ENCODE measurements around the gene DBP.
A peak's percentile ranks its signal among the peaks of the same experiment; 100 is the strongest.
"Not testable (repeated sequence)": the region's sequence is repeated elsewhere in the genome, so short reads cannot be mapped to it uniquely, and the experiment has no call there.

The DBP gene

DNA sequence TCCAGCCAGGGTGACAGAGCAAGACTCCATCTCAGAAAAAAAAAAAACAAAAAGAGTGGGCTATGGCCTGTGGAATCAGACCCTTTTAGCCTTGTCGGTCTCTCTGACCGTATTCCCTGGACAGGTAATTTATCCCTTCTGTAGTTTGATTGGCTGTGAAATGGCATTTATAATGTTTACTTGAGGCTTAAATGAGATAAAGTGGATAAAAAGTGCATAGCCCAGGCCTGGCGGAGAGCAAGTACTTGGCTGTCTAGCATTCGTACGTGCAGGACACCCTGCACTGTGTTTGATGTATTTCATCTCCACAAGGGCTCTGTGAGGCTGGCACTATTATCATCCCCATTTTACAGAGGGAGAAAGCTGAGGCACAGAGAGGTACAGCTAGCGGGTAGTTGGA lies 28.6 kb upstream of the DBP start:
- no peak overlapping the region for H3K27ac ChIP-seq
- no peak overlapping the region for H3K4me3 ChIP-seq
- no peak for DNase-seq (ENCODE audit: low spot score)
- TF ChIP-seq, protein P1, sequence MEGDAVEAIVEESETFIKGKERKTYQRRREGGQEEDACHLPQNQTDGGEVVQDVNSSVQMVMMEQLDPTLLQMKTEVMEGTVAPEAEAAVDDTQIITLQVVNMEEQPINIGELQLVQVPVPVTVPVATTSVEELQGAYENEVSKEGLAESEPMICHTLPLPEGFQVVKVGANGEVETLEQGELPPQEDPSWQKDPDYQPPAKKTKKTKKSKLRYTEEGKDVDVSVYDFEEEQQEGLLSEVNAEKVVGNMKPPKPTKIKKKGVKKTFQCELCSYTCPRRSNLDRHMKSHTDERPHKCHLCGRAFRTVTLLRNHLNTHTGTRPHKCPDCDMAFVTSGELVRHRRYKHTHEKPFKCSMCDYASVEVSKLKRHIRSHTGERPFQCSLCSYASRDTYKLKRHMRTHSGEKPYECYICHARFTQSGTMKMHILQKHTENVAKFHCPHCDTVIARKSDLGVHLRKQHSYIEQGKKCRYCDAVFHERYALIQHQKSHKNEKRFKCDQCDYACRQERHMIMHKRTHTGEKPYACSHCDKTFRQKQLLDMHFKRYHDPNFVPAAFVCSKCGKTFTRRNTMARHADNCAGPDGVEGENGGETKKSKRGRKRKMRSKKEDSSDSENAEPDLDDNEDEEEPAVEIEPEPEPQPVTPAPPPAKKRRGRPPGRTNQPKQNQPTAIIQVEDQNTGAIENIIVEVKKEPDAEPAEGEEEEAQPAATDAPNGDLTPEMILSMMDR (IDR thresholded peaks at IDR 0.05) = no peak

DNA sequence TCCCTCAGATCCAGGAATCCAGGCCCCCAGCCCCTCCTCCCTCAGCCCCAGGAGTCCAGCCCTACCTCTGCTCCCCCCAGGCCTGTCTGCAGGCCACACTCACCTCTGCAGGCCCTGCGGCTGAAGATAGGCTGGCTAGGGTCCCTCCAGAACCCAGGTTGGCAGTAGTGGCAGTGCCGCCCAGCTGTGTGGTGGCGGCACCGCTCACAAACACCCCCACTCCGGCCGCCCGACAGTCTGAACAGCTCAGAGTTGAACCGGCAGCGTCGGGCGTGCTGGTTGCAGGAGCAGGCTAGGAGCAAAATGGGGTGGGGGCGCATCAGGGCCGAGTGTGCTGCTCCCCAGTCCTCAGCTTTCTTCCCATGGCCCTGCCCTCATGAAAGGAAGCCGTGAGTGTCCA lies 27.3 kb upstream of the DBP start:
- TF ChIP-seq, protein P1 (IDR thresholded peaks at IDR 0.05) = no peak
- no peak for DNase-seq (ENCODE audit: low spot score)
- H3K4me3 ChIP-seq = no peak overlapping the region
- H3K27ac ChIP-seq = no peak overlapping the region

DNA sequence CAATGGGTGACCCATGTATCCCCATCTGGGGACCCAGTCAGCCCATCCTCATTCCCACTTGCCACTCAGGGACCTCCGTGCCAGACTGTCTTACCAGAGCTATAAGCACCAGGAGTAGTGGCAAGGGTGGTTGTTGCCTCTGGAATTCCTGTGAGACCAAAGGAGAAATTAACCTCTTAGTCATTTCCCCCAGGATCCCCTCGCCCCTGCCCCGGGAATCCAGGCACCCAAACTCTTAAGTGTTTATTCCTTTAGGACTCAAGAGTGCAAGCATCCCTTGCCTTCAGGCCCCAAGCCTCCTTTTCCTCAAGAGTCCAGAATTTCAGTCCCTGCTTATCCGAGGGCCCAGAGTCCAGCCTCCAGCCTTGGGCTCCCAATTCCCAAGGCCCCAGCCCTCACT lies 26.5 kb upstream of the DBP start:
- DNase-seq (ENCODE audit: low spot score) = no peak
- H3K27ac ChIP-seq = no peak overlapping the region
- TF ChIP-seq, protein P1 (IDR thresholded peaks at IDR 0.05) = no peak
- H3K4me3 ChIP-seq = no peak overlapping the region

DNA sequence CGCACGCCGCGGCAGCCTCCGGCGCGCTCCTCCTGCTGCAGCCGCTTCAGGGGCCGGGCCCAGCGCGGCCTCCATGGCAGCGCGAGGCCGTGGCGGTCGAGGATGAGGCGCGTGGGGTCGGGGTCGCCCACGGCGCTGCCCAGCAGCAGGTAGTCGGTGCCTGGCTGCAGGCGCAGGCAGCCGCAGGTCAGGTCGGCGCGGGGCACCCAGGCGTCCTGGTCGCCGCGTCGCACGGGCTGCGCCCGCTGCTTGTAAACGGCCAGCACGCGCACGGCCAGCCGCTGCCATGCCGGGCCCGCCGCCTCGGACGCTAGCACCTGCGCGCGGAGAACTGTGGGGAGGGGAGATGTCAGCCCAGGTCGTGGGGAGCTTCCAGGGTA lies 24.5 kb upstream of the DBP start:
- no peak for DNase-seq (ENCODE audit: low spot score)
- Histone ChIP-seq H3K4me3 (no peak overlapping the region), H3K27ac (no peak overlapping the region)
- TF ChIP-seq, protein P1 (IDR thresholded peaks at IDR 0.05) = no peak

DNA sequence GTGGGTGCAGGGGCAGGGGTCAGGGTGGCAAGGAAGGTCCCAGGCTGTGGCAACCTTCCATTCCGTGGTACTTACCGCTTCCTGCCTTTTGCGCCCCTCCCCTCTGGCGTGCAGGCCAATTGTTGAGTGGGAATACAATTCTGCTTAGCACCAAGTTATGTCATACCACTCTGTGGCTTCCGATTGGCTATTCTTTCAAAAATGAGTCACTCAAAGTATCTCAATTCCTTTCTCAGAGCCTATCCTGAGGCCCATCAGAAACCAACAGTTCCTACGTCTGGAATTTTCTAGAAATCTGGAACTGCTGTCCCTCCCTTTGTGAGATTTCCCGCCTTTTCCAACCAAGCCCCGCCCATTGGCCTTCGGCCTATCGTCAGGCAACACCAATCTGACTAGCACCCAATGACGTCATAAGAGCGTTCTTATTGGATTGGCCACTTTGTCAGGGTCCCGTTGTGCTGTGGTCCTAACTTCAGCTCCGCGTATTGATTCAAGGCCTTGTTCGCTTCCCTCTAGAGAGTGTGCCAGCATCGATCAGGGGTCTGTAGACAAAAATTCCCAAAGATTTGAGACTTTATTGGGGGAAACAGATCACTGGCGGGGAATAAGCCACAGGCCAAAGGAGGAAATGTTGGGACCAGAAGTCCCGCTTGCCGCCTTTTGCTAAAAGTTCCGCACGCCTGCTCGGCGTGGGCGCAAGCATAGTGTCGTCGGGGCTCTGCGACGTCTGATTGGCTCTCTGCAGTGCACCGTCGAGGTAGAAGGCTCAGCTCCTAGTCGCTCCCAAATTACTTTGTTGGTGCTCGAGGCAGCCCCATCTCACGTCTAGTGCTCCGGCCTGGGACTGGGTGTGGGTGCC lies 23.9 kb upstream of the DBP start:
- TF ChIP-seq, protein P1 (IDR thresholded peaks at IDR 0.05) = no peak
- no peak overlapping the region for H3K4me3 ChIP-seq
- H3K27ac ChIP-seq = peak overlapping the region in 1 of 2 donors; percentile 46
- peak; percentile 88 for DNase-seq (ENCODE audit: low spot score)

DNA sequence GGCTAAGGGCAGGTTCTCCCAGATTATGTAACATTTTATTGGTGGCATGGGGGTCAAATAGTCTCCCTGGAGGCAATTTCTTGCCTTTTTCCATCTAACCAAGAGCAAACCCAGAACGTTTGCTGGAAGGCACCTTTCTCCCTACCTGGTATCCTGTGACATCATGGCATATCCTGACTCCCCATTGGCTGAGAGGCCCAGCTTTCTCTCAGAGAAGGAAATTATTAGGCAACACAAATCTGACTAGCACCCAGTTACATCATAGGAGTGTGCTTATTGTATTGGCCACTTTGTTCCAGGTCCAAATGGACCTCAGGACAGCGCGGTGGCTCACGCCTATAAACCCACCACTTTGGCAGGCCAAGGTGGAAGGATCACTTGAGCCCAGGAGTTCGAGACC lies 22.6 kb upstream of the DBP start:
- Histone ChIP-seq H3K4me3 (no peak overlapping the region), H3K27ac (no peak overlapping the region)
- TF ChIP-seq, protein P1 (IDR thresholded peaks at IDR 0.05) = no peak
- no peak for DNase-seq (ENCODE audit: low spot score)

DNA sequence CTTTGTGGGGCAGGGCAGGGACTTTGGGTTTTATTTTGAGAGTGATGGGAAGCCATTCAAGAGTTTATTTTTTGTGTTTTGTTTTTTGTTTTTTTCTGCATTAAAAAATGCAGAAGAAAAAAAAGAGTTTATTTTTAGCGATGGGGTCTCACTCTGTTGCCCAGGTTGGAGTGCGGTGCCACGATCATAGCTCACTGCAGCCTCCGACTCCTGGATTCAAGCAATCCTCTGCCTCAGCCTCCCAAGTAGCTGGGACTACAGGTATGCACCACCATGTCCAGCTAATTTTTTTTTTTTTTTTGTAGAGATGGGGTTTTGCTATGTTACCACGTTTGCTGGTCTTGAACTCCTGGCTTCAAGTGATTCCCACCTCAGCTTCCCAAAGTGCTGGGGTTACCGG lies 21.3 kb upstream of the DBP start:
- no peak overlapping the region for H3K27ac ChIP-seq
- H3K4me3 ChIP-seq = no peak overlapping the region
- TF ChIP-seq, protein P1 (IDR thresholded peaks at IDR 0.05) = no peak
- no peak for DNase-seq (ENCODE audit: low spot score)

DNA sequence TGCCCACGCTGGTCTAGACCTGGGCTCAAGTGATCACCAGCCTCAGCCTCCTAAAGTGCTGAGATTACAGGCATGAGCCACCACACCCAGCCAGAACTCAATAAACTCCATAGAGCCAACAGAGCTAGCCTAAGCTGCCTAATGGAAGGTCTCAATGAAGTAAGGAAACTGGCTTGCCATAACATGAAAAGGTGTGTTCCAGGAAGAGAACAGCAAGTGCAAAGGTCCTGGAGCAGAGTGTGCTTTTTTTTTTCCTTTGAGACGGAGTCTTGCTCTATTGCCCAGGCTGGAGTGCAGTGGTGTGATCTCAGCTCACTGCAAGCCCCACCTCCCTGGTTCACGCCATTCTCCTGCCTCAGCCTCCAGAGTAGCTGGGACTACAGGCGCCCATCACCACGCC lies 20.6 kb upstream of the DBP start:
- not testable (repeated sequence) for H3K4me3 ChIP-seq; DNase-seq (ENCODE audit: low spot score); H3K27ac ChIP-seq
